ENCODE measurements around the gene POLR2M.

The POLR2M gene

DNA sequence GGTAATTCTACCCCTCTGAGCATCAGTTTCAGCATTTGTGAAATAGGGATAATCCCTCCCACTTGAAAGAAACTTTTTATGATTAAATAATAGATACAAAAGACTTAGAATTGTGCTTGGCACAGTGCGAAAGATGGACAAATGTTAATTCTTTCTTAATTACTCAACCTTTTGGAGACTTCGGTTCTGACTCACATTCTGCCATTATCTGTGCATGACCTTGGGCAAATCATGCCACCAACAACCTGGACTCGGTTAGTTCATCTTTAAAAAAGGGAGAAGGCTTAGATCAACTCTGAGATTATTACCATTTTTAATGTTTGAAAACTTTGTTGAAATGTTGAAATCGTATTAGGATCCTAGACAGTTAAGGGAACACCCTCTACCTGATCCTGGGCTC is 40.6 kb upstream of the POLR2M start:
- no peak for DNase-seq (ENCODE audit: extremely low spot score)
- ChIA-PET POLR2A (no interaction called here), CTCF (interaction anchor here (0.6 to 1.4 kb wide), 2 partner anchors 13 to 517 kb away, joined by 3 to 4 read pairs; no protein-coding TSS in a partner anchor)
- TF ChIP-seq, protein P1, sequence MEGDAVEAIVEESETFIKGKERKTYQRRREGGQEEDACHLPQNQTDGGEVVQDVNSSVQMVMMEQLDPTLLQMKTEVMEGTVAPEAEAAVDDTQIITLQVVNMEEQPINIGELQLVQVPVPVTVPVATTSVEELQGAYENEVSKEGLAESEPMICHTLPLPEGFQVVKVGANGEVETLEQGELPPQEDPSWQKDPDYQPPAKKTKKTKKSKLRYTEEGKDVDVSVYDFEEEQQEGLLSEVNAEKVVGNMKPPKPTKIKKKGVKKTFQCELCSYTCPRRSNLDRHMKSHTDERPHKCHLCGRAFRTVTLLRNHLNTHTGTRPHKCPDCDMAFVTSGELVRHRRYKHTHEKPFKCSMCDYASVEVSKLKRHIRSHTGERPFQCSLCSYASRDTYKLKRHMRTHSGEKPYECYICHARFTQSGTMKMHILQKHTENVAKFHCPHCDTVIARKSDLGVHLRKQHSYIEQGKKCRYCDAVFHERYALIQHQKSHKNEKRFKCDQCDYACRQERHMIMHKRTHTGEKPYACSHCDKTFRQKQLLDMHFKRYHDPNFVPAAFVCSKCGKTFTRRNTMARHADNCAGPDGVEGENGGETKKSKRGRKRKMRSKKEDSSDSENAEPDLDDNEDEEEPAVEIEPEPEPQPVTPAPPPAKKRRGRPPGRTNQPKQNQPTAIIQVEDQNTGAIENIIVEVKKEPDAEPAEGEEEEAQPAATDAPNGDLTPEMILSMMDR (IDR thresholded peaks at IDR 0.05; ENCODE audit: control extremely low read depth, extremely low read depth, low read depth, missing control alignments): no peak

DNA sequence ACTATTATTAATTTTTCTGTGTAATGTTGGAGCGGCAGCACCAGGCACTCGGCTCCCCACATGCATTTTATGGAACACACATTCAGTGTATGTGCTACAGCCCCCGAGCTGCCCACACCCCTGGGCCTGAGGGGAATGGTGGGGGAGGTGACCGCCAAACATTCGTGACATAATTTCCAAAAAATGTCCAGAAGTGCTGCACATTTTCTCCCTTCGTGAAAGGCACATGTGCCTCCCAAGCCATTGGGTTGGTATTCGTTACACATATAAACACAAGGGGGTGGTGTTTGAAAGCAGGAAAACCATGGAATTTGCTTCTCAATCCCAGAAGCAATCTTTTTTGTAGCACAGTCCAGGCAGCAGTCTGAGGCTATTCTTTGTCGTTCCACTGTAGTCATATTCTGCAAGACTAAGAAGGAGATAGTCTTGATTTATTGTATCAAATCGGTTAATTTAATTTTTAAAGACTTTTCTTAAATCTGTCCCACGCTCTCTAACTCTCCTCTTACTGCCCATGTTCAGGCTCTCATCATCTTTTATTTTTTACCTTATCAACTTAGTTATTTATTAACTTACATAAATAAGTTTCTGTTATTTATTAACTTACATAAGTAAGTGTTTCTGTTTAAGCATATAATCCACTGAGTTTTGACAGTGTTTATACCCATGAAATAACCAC is 39.2 kb upstream of the POLR2M start:
- CTCF ChIA-PET: interaction anchor here (0.9 to 2.0 kb wide), 4 partner anchors 10 to 102 kb away, joined by 3 to 8 read pairs (median 6); no protein-coding TSS in a partner anchor
- no peak for DNase-seq (ENCODE audit: extremely low spot score)
- POLR2A ChIA-PET: no interaction called here
- TF ChIP-seq, protein P1 (IDR thresholded peaks at IDR 0.05; ENCODE audit: control extremely low read depth, extremely low read depth, low read depth, missing control alignments): no peak

DNA sequence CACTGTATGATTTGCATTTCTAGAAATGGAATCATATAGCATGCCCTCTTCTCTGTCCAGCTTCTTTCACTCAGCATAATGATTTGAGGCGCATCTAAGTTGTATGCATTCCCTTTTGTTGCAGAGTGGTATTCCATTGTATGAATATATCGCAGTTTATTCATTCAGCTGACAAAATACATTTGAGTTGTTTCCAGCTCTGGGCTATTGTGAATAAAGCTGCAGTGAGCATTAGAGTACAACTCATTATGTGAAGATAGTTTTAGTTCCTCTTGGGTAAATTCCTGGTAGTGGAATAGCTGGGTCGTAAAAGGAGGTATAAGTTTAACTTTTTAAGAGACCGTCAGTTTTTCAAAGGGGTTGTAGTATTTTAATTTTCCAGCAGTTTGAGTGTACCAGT is 38.5 kb upstream of the POLR2M start:
- CTCF ChIA-PET: interaction anchor here (1.0 to 2.0 kb wide), 4 partner anchors 9 to 103 kb away, joined by 3 to 8 read pairs (median 6); no protein-coding TSS in a partner anchor
- DNase-seq (ENCODE audit: extremely low spot score): no peak
- POLR2A ChIA-PET: no interaction called here
- TF ChIP-seq, protein P1 (IDR thresholded peaks at IDR 0.05; ENCODE audit: control extremely low read depth, extremely low read depth, low read depth, missing control alignments): no peak

DNA sequence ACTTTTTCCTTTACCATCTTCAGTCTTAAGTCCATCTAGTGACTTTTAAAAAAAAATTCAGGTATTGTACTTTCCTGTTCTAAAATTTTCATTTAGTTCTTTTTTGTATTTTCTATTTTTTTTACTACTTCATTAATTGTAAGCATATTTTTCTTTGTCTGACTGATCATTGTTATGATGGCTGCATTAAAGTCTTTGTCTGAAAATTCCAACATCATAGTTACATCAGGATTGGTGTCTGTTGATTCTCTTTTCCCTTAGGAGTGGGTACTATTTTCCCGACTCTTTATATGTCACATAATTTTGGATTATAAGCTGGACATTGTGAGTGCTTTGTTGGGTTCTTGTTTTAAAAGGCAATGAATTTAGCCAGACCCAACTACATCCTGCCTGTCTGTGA is 34.9 kb upstream of the POLR2M start:
- POLR2A ChIA-PET: no interaction called here
- TF ChIP-seq, protein P1 (IDR thresholded peaks at IDR 0.05; ENCODE audit: control extremely low read depth, extremely low read depth, low read depth, missing control alignments): no peak
- CTCF ChIA-PET: no interaction called here
- DNase-seq (ENCODE audit: extremely low spot score): no peak

DNA sequence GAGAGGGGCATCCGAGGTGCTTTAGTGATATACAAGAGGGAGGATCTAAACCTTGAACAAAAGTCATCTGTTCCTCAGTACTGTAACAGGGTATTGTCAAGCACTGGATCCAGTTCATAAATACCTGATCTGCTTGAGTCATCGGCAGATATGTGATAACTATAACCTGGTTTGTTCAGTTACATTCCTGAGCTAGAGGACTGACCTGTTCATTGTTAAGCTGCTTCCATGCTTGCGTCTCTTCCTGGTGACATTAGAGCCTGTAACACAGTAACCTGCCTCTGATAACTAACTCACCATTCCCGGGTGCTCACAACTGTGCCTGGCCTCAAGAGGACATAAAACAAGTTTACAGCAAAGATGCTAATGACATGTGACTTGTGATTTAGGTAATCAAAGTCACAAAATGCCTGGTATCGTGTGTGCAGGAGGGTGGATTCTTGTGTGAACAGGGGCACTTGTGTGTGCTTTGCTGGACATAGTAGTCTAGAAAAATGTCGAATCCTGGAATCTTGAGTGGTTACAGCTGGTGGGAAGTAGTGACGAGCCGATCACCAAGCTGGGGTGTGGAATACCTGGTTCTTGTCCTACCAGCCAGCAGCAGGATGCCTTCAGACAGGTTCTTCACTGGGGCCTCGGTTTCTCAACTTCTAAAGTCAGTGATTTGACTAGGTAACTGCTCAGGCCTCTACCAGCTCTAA is 30.9 kb upstream of the POLR2M start:
- ChIA-PET CTCF (no interaction called here), POLR2A (no interaction called here)
- DNase-seq (ENCODE audit: extremely low spot score): no peak
- TF ChIP-seq, protein P1 (IDR thresholded peaks at IDR 0.05; ENCODE audit: control extremely low read depth, extremely low read depth, low read depth, missing control alignments): no peak

DNA sequence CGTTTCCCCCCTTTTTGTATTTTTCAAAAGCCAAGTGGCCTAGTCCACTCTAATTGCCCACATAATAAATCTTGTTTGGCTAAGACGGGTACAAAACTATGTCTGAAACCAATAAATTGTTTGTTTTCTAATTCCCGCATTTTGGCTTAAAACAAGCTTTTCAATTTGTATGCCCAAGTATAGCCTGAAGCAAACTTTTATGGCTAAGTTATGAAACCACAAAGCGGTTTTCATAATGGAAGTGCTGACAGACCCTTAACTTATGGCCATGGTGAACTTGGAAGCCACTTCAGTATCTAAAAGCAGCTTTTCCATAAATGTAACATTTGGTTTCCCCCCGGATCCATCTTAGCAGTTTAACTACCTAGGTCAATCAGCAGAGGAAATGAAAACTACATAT is 29.9 kb upstream of the POLR2M start:
- TF ChIP-seq, protein P1 (IDR thresholded peaks at IDR 0.05; ENCODE audit: control extremely low read depth, extremely low read depth, low read depth, missing control alignments): no peak
- ChIA-PET CTCF (interaction anchor here (1.5 to 2.3 kb wide), 3 partner anchors 8 to 21 kb away, joined by 4 to 8 read pairs (median 8); no protein-coding TSS in a partner anchor), POLR2A (no interaction called here)
- no peak for DNase-seq (ENCODE audit: extremely low spot score)

All from GM10248 (cell line).